HFF-Myc (cell line): Measurements from ENCODE around the gene CCM2L.

Experiments used
- DNase-seq: peaks from one replicate; pipeline ENCODE4 v3.0.0-alpha.2; 2011; ENCODE audit warnings: low read depth; ENCODE audit errors: extremely low read depth
- H3K4me3 ChIP-seq: replicated peaks from 2 replicates; pipeline ENCODE4 v1.5.1; 2011; ENCODE audit warnings: low read depth, mild to moderate bottlenecking, control low read depth, low read length
- CTCF ChIP-seq: IDR thresholded peaks from 2 replicates; pipeline ENCODE4 v1.5.1; 2012; ENCODE audit warnings: mild to moderate bottlenecking, low read depth, low read length, control low read depth; ENCODE audit errors: missing control alignments

CCM2L gene

GRCh38 chr20:31979713-31980426 lies 30.4 kb upstream of the CCM2L start:
- DNase-seq, result no peak
- no peak overlapping the region for H3K4me3 ChIP-seq
- TF ChIP-seq CTCF, result no peak

- no peak for DNase-seq
- H3K4me3 ChIP-seq, result no peak overlapping the region
- no peak for TF ChIP-seq CTCF
Observed at GRCh38 chr20:31981784-31982183, 28.5 kb upstream of the CCM2L start.

- no peak overlapping the region for H3K4me3 ChIP-seq
- no peak for DNase-seq
- TF ChIP-seq CTCF, result no peak
Observed at GRCh38 chr20:31984981-31985471, 25.2 kb upstream of the CCM2L start.

- TF ChIP-seq CTCF, result no peak
- H3K4me3 ChIP-seq, result no peak overlapping the region
- DNase-seq, result no peak
Observed at GRCh38 chr20:31987744-31988143, 22.5 kb upstream of the CCM2L start.

- DNase-seq, result no peak
- no peak overlapping the region for H3K4me3 ChIP-seq
- TF ChIP-seq CTCF, result no peak
Observed at GRCh38 chr20:31988430-31989015, 21.7 kb upstream of the CCM2L start.

- TF ChIP-seq CTCF, result no peak
- DNase-seq, result no peak
Observed at GRCh38 chr20:31989030-31989645, 21.1 kb upstream of the CCM2L start.

More at GRCh38 chr20:31989030-31989645, 21.1 kb upstream of the CCM2L start:
- no peak overlapping the region for H3K4me3 ChIP-seq
